Activated naive CD8-positive, alpha-beta T cell treated with anti-CD3 and anti-CD28 coated beads, Interleukin-2, amount 50 U/mL, for 16 hours (primary cell): ENCODE measurements around the gene CYP1A1.
"Not testable (repeated sequence)": the region's sequence is repeated elsewhere in the genome, so short reads cannot be mapped to it uniquely, and the experiment has no call there.

Source experiments
- DNase-seq: peaks from one replicate; pipeline ENCODE4 v3.0.0-alpha.2; 2020; ENCODE audit warnings: low read depth, low spot score

Gene CYP1A1

DNA sequence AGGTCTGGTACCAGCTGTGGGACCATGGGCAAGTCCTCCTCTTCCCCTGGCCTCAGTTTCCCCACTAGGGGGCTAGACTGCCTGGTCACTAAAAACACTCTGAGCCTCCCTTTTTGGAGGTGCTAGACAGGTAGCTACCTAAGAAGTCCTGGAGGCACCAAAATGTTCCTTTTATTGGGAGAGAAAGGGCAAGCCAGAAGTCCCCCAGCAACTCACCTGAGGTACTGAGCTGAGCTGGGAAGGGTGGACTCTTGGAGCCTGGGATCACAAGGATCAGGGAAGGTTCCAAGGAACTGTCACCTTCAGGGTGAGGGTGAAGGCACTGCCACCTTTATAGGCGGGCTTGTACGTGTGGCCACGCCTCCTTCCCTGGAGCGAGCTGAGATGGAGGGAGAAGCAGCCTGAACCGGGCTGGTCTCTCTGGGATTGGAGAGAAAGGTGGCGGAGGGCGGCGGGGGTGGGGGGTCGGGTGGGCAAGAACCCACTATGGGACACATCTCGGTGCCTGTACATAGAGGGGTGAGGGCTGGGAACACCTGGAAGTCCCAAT, at the start of gene CYP1A1:
CYP1A1 (minus strand) TSS at position 304 of the 550 bp plus-strand sequence. CDS start 2,431 bp downstream, outside the sequence.
- no peak for DNase-seq

- no peak for DNase-seq
Observed at GRCh38 chr15:74773731-74774252, 48.5 kb upstream of the CYP1A1 start.

DNA sequence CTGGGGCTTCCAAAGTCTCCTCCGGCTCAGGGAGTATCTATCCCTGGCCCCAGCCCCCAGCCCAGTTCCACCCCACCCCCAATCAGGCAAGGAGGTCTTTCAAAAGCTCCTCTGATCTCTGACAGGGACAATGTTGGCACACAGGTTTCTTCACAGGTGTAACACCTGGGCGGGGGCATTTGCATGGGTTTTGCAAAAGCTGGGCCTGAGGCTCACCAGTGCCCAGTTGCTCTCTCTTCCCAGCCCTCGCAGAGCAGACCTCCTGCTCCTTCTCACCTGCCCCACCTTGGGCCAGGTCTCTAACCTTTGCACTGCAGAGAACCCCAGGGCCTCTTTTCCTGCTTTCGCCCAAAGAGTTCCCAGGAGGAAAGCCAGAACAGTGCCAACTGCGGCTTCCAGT, 48.0 kb upstream of the CYP1A1 start:
- no peak for DNase-seq

DNA sequence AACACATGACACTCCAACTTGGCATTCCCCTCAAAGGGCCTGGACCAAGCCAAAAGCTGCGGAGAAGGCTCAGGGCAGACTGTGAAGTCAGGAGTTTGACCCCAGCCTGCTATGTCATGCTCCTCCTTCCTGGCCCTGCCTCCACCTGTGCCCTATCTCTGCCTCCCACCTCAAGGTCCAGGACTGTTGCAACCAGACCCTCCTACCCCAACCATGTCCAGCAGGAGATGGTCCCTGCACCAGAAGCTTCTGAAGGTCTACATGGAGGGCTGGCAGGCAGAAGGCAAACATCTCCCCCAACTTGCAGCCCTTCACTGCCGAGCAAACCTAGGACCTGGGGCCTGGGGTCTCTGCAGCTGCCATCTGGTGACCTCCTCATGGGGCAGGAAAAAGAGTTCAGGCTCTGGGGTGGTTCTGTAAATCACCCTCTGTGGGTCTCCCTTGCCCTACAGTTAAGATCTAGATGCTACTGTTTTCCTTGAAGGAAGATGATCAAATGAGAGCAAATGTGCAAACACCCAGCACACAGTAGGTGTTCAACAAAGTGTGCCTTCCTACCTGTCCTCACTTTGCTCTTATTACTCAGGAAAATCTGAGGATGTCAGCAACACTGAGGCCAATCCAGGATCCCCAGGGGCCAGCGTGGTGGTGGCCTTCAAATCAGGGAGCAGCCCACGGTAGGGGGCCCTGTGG, 45.0 kb upstream of the CYP1A1 start:
- DNase-seq: no peak

- DNase-seq: no peak
Observed at GRCh38 chr15:74769463-74770025, 44.2 kb upstream of the CYP1A1 start.

DNA sequence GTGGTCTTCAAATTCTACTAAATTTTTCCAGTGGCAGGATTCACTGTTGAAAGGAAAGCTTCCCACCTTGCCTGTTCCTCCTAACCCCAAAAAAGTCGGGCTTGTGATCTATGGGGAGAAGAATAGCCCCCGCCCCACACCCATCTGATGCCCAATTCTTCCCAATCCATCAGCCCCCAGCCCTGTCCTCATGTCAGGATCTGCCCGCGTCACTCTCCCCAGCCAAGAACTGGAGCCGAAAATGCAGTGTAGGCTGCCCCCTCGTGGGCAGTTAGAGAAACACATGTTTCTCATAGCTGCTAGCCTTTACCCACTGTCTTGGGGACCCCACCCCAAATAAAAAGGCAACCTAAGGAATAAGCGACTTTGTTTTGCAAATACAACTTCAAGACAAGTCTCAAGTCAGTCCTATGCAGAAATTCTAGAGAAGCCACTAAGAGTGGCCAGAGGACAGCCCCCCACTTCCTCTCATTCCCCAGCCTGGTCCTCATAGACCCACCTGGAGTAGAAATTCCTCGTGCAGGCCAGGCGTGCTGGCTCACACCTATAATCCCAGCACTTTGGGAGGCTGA, 43.5 kb upstream of the CYP1A1 start:
- DNase-seq: no peak

DNA sequence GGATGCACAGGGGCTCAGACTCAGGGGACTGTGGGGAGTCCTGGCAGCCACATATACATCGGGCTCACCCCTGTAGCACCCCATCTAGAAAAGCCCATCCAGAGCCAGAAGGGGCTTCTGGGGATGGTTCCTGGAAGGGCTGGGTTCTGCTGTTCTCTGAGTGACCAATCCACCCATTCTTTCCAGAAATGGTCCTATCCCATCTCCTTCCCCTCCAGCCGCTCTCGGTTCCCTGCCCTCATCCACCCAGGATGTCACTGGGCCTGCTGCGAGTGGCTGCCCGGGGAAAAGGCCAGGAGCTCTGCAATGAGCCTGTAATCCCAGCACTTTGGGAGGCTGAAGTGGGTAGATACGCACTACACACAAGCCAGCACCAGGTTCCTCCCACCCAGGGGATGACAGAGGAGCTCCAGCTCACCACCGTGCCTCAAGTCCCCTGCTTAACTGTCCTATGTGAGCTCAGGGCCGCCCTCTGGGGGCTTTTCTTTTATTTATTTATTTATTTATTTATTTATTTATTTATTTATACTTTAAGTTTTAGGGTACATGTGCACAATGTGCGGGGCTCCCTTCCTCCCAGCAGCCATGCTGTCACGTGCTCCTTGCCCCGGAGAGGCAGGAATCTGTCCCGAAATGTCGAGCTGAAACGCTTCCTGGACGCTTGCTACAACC, 42.9 kb upstream of the CYP1A1 start:
- no peak for DNase-seq

GRCh38 chr15:74767167-74768098, 42.1 kb upstream of the CYP1A1 start:
- no peak for DNase-seq

- DNase-seq: no peak
Observed at GRCh38 chr15:74763416-74763815, 38.1 kb upstream of the CYP1A1 start.

GRCh38 chr15:74762791-74763150, 37.4 kb upstream of the CYP1A1 start:
- no peak for DNase-seq

- DNase-seq: no peak
Observed at GRCh38 chr15:74758736-74759135, 33.4 kb upstream of the CYP1A1 start.

DNA sequence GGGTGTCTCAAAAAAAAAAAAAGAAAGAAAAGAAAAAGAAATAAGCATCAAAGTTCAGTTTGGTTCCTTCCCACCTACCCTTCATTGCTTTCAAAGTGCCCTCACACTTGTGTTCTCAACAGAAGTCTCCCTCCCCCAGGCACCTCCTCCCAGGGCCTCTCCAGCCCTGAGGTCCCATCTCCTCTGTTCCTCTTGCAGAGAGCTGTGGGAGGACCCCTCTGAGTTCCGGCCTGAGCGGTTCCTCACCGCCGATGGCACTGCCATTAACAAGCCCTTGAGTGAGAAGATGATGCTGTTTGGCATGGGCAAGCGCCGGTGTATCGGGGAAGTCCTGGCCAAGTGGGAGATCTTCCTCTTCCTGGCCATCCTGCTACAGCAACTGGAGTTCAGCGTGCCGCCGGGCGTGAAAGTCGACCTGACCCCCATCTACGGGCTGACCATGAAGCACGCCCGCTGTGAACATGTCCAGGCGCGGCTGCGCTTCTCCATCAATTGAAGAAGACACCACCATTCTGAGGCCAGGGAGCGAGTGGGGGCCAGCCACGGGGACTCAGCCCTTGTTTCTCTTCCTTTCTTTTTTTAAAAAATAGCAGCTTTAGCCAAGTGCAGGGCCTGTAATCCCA, 29.4 kb upstream of the CYP1A1 start:
- DNase-seq: no peak

DNA sequence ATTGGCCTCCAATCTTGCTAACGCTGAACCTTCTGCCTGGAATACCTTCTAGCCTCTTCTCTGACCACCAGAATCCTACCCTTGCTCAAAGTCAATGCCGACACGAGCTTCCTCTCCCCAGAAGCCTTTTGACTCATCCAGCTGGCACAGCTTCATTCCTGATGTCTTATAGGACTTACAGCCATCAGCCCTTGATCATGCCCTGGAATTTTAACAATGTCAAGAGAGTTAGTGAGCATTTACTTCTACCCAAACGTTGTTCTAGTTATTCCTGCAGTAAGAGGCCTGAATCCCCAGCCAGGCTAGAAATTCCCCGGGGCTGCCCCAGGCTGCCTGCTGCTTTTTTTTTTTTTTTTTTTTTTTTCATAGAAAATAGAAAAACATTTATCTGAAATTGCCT, 27.2 kb upstream of the CYP1A1 start:
- DNase-seq: no peak

GRCh38 chr15:74752011-74752410, 26.7 kb upstream of the CYP1A1 start:
- DNase-seq: no peak

DNA sequence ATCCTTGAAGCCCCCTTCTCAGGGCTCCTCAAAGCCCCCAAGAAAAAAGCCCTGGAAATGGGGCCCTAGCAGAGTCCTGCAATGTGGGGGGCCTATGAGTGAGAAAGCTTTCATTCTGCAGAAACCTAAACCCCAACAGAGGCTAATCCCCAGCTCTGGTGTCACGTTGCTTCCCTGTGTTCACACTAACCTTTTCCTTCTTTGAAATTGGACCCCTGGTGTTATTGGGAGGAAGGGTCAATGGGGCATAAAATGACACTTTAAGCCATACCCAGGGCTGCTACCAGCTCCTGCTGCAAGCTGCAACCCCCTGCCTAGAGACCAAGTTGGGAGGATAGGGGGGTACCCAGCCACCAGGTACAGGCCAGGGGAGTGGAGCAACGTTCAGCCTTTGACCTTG, 25.4 kb upstream of the CYP1A1 start:
- no peak for DNase-seq

GRCh38 chr15:74749832-74750231, 24.5 kb upstream of the CYP1A1 start:
- no peak for DNase-seq

GRCh38 chr15:74748322-74748946, 23.1 kb upstream of the CYP1A1 start, which contains the start of gene CYP1A2:
TSS of gene CYP1A2 (plus strand) at chr15:74748845. CDS start at chr15:74749739, 894 bp downstream.
- DNase-seq: no peak

DNA sequence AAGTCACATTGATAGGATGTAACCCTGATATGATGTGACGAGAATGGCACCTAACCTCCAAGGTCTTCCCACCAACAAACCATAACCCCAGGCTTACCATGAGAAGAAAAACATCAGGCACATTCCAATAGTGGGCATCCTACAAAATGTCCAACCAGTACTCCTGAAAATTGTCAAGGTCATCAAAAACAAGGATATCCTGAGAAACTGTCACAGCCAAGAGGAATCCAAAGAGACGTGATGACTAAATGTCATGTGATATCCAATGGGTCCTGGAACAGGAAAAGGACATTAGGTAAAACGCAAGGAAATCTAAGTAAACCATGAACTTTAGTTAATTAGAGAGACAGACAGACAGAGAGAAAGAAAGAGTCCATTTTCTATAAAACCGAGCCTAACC, 21.1 kb upstream of the CYP1A1 start:
- no peak for DNase-seq

DNA sequence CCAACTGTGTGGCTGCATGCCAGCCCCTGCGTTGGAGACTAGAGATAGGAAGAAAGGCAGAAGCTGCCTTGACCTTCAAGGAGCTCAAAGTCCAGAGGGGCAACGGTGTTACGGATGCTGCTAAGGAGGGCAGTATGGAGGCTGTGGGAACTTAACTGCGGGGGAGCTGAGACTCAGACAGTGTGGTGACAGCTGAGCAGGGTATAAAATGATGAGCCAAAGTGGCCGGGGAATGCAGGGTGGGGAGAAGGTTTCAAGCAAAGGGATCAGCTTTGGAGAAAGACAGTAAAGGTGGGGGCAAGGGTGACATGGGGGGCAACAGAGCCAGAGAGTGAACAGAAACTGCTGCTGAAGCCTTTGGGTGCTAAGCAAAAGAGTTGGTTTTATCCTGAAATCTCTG, 17.1 kb upstream of the CYP1A1 start:
- no peak for DNase-seq

DNA sequence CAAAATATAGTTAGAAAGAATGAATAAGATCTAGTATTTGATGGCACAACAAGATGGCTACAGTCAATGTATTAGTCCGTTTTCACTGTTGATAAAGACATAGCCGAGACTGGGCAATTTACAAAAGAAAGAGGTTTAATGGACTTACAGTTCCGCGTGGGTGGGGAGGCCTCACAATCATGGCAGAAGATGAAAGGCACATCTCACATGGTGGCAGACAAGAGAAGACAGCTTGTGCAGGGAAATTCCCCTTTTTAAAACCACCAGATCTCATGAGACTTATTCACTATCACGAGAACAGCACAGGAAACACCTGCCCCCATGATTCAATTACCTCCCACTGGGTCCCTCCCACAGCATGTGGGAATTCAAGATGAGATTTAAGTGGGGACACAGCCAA, 12.9 kb upstream of the CYP1A1 start:
- not testable (repeated sequence) for DNase-seq
